Nephron progenitor cell (in vitro differentiated cells): ENCODE results near the gene SLC6A12.

Experiments used
- DNase-seq: peaks from one replicate; pipeline ENCODE4 v3.0.0; 2021
- H3K27ac Mint-ChIP-seq: 2 replicates; pipeline ENCODE4 v1.8.0; 2021; ENCODE audit warnings: mild to moderate bottlenecking, moderate library complexity, mixed read lengths
- H3K27me3 Mint-ChIP-seq: 2 replicates; pipeline ENCODE4 v1.8.0; 2021; ENCODE audit warnings: mild to moderate bottlenecking, low read depth, mixed read lengths; ENCODE audit not compliant: poor library complexity
- H3K36me3 Mint-ChIP-seq: 2 replicates; pipeline ENCODE4 v1.8.0; 2021; ENCODE audit warnings: low read depth, mixed read lengths
- H3K4me1 Mint-ChIP-seq: 2 replicates; pipeline ENCODE4 v1.8.0; 2021; ENCODE audit warnings: mixed read lengths
- H3K4me3 Mint-ChIP-seq: 2 replicates; pipeline ENCODE4 v1.8.0; 2021; ENCODE audit warnings: mild to moderate bottlenecking, moderate library complexity, mixed read lengths
- H3K9me3 Mint-ChIP-seq: 2 replicates; pipeline ENCODE4 v1.8.0; 2021; ENCODE audit warnings: mild to moderate bottlenecking, moderate library complexity, mixed read lengths
- TF ChIP-seq, protein P1 (sequence below): fragments of 200-600 bp; sonication (generic); IDR thresholded peaks from 2 replicates; pipeline ENCODE4 v1.5.0; 2021; ENCODE audit warnings: antibody characterized with exemption

SLC6A12 gene

DNA sequence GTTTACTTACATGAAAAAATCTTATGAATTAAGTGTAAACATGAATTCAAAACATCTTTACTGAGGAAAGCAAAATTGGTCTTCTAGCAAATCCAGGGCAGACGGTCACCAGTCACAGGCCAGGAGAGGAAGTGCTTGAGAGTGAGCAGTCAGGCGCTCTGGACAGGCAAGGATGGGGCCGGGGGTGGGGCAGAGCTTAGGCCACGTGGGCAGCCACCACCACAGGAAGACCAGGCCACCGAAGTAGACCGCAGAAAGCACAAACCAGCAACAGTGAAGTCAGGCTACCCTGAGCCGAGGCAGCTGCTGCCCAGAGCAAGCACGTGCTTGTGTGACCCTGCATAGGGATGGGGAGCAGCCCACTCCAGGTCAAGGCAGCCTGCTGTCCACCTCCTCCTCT is 33.5 kb downstream of the SLC6A12 start:
- Mint-ChIP-seq H3K4me3 (no peak overlapping the region), H3K4me1 (peaks cover 76% of the 10 kb centered on the region), H3K27me3 (peaks cover 21% of the 10 kb centered on the region), H3K27ac (no peak overlapping the region), H3K36me3 (no peaks in the 10 kb centered on the region), H3K9me3 (no peaks in the 10 kb centered on the region)
- no peak for DNase-seq
- TF ChIP-seq, protein P1, sequence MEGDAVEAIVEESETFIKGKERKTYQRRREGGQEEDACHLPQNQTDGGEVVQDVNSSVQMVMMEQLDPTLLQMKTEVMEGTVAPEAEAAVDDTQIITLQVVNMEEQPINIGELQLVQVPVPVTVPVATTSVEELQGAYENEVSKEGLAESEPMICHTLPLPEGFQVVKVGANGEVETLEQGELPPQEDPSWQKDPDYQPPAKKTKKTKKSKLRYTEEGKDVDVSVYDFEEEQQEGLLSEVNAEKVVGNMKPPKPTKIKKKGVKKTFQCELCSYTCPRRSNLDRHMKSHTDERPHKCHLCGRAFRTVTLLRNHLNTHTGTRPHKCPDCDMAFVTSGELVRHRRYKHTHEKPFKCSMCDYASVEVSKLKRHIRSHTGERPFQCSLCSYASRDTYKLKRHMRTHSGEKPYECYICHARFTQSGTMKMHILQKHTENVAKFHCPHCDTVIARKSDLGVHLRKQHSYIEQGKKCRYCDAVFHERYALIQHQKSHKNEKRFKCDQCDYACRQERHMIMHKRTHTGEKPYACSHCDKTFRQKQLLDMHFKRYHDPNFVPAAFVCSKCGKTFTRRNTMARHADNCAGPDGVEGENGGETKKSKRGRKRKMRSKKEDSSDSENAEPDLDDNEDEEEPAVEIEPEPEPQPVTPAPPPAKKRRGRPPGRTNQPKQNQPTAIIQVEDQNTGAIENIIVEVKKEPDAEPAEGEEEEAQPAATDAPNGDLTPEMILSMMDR = no peak

DNA sequence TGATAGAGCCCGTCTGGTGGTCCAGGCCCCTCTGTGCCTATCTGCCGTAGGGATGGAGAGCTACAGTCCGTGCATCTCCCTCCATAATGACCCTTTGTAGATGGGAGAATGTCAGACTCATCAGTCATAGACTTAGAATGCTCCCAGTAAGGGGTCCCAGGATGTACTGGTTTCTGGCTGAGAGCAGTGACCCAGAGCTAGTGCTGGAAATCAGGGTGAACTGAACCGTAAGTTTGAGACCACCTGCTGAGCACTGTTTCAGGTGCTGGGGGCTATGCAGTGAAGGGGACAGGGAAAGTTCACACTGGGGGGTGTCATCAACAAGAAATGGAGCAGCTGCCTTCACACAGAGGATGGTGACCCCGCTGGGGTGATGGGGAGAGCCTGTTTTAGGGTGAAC is 34.1 kb downstream of the SLC6A12 start:
- no peak for DNase-seq
- H3K4me1 Mint-ChIP-seq = peaks cover 76% of the 10 kb centered on the region
- no peaks in the 10 kb centered on the region for H3K36me3 Mint-ChIP-seq
- H3K27me3 Mint-ChIP-seq = peaks cover 25% of the 10 kb centered on the region
- TF ChIP-seq, protein P1 = no peak
- peak overlapping the region; percentile 68 for H3K27ac Mint-ChIP-seq
- no peak overlapping the region for H3K4me3 Mint-ChIP-seq
- H3K9me3 Mint-ChIP-seq = no peaks in the 10 kb centered on the region

DNA sequence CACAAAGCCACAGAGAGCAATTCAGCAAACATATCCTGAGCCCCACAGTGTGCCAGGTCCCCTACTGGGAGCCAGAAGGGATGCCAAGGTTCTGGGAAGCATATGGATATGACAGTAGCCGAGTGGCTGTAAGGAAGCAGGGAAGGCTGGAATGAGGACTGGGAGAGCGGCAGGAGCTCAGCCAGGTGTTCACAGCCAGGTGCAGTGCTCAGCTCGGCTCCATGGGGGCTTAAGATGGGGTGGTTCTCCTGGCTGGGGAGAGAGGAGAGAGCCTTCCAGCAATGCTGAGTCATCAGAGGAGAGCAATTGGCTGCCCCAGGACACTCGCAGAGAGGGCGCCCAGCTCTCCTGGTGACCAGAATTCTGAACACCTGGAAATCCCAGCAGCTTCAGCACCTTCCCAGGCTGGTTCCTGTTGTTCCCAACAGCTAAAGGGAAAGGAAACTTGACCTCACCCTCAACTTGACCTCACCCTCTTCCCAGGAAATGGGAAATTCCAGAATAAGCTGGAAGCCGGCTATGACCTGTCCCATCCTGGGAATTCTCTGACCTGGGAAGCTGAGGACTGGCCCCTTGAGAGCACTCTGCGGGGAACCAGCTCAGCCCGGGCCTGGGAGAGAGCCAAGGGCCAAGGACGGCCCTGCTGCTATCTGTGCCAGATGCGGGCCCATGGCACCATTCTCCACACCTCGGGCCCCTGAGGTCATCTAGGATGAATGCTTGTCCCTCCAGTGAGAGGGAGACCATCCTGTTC is 34.6 kb downstream of the SLC6A12 start:
- no peak for DNase-seq
- no peak overlapping the region for H3K27ac Mint-ChIP-seq
- peaks cover 76% of the 10 kb centered on the region for H3K4me1 Mint-ChIP-seq
- H3K27me3 Mint-ChIP-seq = peaks cover 22% of the 10 kb centered on the region
- TF ChIP-seq, protein P1 = no peak
- no peak overlapping the region for H3K4me3 Mint-ChIP-seq
- no peaks in the 10 kb centered on the region for H3K9me3 Mint-ChIP-seq
- H3K36me3 Mint-ChIP-seq = no peaks in the 10 kb centered on the region

- H3K4me1 Mint-ChIP-seq = peaks cover 80% of the 10 kb centered on the region
- DNase-seq = no peak
- no peaks in the 10 kb centered on the region for H3K9me3 Mint-ChIP-seq
- TF ChIP-seq, protein P1 = no peak
- peak overlapping the region; percentile 91 for H3K27ac Mint-ChIP-seq
- H3K27me3 Mint-ChIP-seq = peaks cover 22% of the 10 kb centered on the region
- no peaks in the 10 kb centered on the region for H3K36me3 Mint-ChIP-seq
- H3K4me3 Mint-ChIP-seq = no peak overlapping the region
Measured at GRCh38 chr12:178829-179109, 35.2 kb downstream of the SLC6A12 start.

DNA sequence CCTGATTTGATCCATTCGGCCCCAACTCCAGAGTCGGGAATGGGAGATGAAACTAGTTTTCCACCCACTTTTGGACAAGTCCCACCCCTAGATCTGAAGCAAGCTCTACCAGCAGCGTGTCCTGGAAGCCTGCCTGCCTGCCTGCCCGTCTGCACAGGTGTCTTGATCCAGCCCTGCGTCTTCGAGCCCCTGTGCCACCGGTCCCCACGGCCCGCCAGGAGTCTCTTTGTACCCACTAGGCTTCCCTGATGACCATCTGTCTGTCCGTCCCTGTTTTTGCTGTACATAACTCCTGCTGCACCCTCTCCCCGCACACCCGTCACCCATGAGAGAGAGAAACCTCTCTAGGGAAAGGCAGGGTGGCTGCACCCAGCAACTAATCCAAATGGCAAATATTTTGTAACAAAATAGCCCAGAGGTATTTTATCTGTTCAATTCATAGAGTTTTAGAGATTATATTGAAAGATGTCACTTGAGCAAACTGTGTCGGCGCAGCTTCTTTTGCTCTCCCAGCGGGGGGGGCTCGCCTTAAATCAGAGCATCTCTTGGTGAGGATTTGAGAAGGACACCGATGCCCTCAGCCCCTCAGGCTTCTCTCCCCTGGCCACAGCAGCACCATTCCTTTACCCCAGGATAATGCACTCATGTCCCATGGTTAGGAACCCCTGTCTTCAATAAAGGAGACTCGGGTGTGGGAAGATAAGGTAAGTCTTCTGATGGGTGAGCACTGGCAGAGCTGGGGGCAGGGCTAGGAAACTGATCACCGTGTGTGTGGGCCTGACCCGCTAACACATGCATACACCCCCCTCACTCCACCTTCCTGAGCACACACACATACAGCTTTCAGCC is 35.8 kb downstream of the SLC6A12 start:
- no peak for DNase-seq
- Mint-ChIP-seq H3K27ac (peak overlapping the region; percentile 91), H3K9me3 (no peaks in the 10 kb centered on the region), H3K4me3 (no peak overlapping the region), H3K27me3 (peaks cover 22% of the 10 kb centered on the region), H3K36me3 (no peaks in the 10 kb centered on the region), H3K4me1 (peaks cover 80% of the 10 kb centered on the region)
- TF ChIP-seq, protein P1 = no peak
